Immature natural killer cell (primary cell): Measurements from ENCODE around the gene TBC1D2B. TPM values are rescaled to one million over a fixed set of nuclear protein-coding genes. Genes with fewer than 3 reads are reported as not detected.

Experiments used
- DNase-seq, 3 donors: peaks; one replicate each; pipeline ENCODE4 v3.0.0; 2022; ENCODE audit warnings: mixed read lengths in 1 of 3
- H3K27ac Mint-ChIP-seq, 6 donors: one replicate each; pipeline ENCODE4 v1.8.0; 2020; ENCODE audit warnings: mixed read lengths in 6 of 6, mild to moderate bottlenecking in 5 of 6, inconsistent platforms in 4 of 6, moderate library complexity in 3 of 6
- H3K27me3 Mint-ChIP-seq, 3 donors: one replicate each; pipeline ENCODE4 v1.8.0; 2020 to 2021; ENCODE audit warnings: low read depth in 3 of 3, mild to moderate bottlenecking in 3 of 3, mixed read lengths in 3 of 3, moderate library complexity in 3 of 3, inconsistent platforms in 1 of 3
- H3K36me3 Mint-ChIP-seq, 3 donors: one replicate each; pipeline ENCODE4 v1.8.0; 2020; ENCODE audit warnings: mixed read lengths in 3 of 3, inconsistent platforms in 2 of 3, mild to moderate bottlenecking in 2 of 3
- H3K4me1 Mint-ChIP-seq, 2 donors: one replicate each; pipeline ENCODE4 v1.8.0; 2020; ENCODE audit warnings: inconsistent platforms in 2 of 2, mild to moderate bottlenecking in 2 of 2, mixed read lengths in 2 of 2, moderate library complexity in 1 of 2
- H3K4me3 Mint-ChIP-seq, 5 donors: one replicate each; pipeline ENCODE4 v1.8.0; 2020; ENCODE audit warnings: mild to moderate bottlenecking in 5 of 5, mixed read lengths in 5 of 5, inconsistent platforms in 3 of 5, moderate library complexity in 3 of 5
- H3K9me3 Mint-ChIP-seq, 6 donors: one replicate each; pipeline ENCODE4 v1.8.0; 2020; ENCODE audit warnings: mild to moderate bottlenecking in 6 of 6, mixed read lengths in 6 of 6, inconsistent platforms in 4 of 6, moderate library complexity in 3 of 6
- polyA plus RNA-seq, 3 donors: library from polyadenylated mRNA; unstranded; fragments of 300-500 nt; fragmentation: Illumina TruSeq; gene quantifications; one replicate each; pipeline ENCODE4 v1.2.3, GENCODE V29; 2021

Gene TBC1D2B
- polyA plus RNA-seq, 3 donors from 2014 or later, result 3.5 to 10.2 (median 7.8) TPM

DNA sequence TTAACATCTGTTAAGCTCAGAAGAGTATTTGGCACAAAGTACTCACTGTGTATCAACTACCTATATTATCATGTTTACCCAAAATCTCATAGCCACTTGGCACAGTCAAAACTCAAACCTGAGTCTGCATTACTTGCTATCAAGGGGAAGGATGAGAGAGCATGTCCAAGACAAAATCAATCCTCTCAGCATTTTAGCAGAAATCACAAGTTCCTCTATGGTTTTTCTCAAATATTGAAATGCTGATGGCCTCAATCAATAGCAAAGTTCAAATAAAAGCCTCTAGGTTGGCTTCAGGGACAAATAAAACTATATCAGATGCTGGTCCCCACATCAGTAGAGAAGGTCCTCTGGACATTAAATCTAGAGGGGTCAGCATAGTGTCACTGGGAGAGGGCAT lies 14.3 kb downstream of the TBC1D2B start:
- Mint-ChIP-seq H3K4me1 (peaks cover 26 to 34% of the 10 kb centered on the region in 2 donors), H3K9me3 (no peaks in the 10 kb centered on the region), H3K27me3 (no peaks in the 10 kb centered on the region), H3K36me3 (no peaks in the 10 kb centered on the region), H3K4me3 (no peak overlapping the region), H3K27ac (peak overlapping the region in 5 of 6 donors; percentile 81 to 95 (median 94))
- DNase-seq, result no peak

DNA sequence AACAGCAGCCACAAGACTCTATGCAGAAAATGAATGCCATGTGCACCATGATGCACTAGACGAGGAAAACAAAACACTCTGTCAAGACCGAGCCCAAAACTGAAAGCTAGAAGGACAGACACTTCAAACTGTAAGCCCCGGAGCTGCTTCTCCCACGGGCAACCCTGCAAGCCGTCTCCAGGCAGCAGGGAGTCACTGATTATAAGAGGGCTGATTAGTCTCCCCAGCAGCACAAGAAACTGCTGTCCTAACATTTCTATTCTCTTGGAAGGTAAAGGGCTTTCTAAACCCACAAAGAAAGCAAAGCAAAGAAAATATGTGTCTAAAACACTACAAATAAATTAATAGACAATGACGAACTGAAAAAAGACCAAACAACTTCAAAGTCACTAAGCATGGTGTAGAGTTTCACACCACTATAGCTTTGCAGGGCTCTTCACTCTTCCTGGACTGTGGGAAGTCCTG lies 15.5 kb downstream of the TBC1D2B start:
- no peaks in the 10 kb centered on the region for H3K27me3 Mint-ChIP-seq
- H3K27ac Mint-ChIP-seq, result peak overlapping the region in 5 of 6 donors; percentile 93 to 96 (median 94)
- peak overlapping the region; percentile 74 to 90 (median 82) for H3K4me3 Mint-ChIP-seq
- no peaks in the 10 kb centered on the region for H3K36me3 Mint-ChIP-seq
- peaks cover 28 to 43% of the 10 kb centered on the region in 2 donors for H3K4me1 Mint-ChIP-seq
- peak; percentile 51 to 58 (median 56) for DNase-seq
- H3K9me3 Mint-ChIP-seq, result no peaks in the 10 kb centered on the region

DNA sequence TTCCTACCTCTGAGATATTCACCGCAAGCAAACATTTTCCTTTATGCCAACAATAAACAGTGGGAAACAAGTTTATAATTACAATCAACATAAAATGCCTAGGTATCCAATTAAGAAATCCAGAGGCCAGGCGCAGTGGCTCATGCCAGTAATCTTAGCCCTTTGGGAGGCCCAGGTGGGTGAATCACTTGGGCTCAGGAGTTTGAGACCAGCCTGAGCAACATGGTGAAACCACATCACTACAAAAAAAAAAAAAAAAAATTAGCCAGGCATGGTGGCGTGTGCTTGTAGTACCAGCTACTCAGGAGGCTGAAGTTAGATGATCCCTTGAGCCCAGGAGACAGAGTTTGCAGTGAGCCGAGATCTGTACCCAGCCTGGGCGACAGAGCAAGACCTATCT lies 17.3 kb downstream of the TBC1D2B start:
- Mint-ChIP-seq H3K27me3 (peaks cover 0 to 4% (median 0%) of the 10 kb centered on the region in 3 donors), H3K4me3 (no peak overlapping the region), H3K27ac (peak overlapping the region in 3 of 6 donors; percentile 7 to 37 (median 19)), H3K4me1 (peaks cover 46 to 61% of the 10 kb centered on the region in 2 donors), H3K9me3 (no peaks in the 10 kb centered on the region), H3K36me3 (no peaks in the 10 kb centered on the region)
- no peak for DNase-seq

DNA sequence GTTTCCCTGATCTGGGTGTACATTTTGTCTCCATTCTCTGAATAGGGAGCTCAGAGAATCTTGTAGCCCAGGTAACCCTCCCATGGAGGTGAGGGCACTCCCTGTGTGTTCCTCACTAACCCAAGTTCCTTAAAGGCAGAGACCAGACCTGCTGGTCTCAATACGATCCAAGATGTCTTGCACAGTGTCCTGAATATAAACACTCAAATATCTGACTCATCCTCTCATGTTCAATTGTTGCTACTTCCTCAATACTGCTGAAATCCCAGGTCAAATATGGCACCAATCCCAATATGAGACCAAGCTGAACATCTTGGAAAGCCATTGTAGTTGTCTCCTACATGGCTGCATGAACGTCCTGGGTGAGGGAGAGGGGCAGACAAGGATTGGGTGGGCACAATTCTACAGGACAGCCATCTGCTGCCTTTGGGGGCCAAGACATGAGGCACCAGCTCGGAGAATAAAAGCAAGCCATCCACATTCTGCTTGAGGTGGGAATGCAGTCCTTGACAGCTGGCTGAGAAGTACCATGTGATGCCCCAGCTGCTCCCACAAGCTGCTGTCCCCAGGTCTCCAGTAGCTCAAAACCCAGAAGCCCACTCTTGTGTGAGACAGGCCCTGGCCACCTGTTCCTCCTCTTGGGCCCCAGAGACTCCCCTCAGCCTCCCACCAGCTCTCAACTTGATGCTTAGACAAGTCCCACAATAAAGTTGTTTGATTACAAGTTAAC lies 18.2 kb downstream of the TBC1D2B start:
- Mint-ChIP-seq H3K9me3 (no peaks in the 10 kb centered on the region), H3K27ac (peak overlapping the region; percentile 2 to 67 (median 30)), H3K36me3 (no peaks in the 10 kb centered on the region), H3K4me3 (no peak overlapping the region), H3K4me1 (peaks cover 55 to 70% of the 10 kb centered on the region in 2 donors), H3K27me3 (peaks cover 0 to 4% (median 0%) of the 10 kb centered on the region in 3 donors)
- DNase-seq, result no peak

DNA sequence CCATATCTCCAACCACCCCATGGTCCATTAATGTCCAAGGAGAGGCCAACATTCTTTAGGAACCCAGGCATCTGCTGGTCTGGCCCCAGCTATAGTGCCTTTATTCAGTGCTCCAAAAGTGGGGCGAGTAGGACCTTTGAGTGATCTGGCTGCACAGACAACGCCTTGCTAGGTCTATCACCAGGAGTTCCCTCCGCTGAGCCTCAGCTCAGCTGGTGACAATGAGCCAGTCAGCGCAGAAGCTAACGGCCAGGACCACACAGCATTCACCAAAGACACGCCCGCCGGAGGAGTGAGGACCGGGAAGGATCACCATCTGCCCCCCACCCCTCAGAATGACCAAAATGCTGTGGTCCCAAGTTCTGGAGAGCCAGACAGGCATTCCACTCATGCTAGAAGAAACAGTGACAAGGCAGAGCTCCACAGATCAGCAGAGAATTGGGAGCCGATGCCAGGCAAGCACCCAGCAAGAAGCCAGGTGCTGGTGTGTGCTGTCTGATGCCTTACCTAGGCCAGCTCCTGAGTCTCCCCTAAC lies 19.0 kb downstream of the TBC1D2B start:
- DNase-seq, result no peak
- Mint-ChIP-seq H3K9me3 (no peaks in the 10 kb centered on the region), H3K4me1 (peaks cover 60 to 78% of the 10 kb centered on the region in 2 donors), H3K4me3 (no peak overlapping the region), H3K36me3 (no peaks in the 10 kb centered on the region), H3K27me3 (peaks cover 0 to 4% (median 0%) of the 10 kb centered on the region in 3 donors), H3K27ac (peak overlapping the region in 4 of 6 donors; percentile 19 to 67 (median 36))

DNA sequence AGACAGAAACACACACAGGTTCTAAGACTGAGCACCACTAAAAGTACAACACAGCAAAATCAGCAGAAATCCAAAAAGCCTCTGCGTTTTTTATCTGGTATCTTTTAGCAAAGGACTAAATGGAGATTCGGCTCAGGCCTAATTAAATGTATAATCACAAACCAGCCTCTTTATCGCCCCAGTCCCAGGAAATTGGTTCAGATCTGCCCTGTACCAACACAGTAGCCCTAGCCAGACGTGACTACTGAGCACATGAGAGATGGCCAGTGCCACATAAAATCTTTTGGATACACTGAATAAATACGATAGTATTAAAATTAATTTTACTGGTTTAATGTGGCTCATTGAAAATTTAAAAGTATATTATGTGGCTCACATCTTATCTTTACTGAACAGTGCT lies 19.7 kb downstream of the TBC1D2B start:
- H3K36me3 Mint-ChIP-seq, result peaks cover 0 to 4% (median 0%) of the 10 kb centered on the region in 3 donors
- H3K9me3 Mint-ChIP-seq, result no peaks in the 10 kb centered on the region
- no peak overlapping the region for H3K4me3 Mint-ChIP-seq
- H3K27ac Mint-ChIP-seq, result peak overlapping the region in 3 of 6 donors; percentile 29 to 46 (median 40)
- H3K27me3 Mint-ChIP-seq, result peaks cover 0 to 4% (median 0%) of the 10 kb centered on the region in 3 donors
- DNase-seq, result no peak
- H3K4me1 Mint-ChIP-seq, result peaks cover 55 to 78% of the 10 kb centered on the region in 2 donors

DNA sequence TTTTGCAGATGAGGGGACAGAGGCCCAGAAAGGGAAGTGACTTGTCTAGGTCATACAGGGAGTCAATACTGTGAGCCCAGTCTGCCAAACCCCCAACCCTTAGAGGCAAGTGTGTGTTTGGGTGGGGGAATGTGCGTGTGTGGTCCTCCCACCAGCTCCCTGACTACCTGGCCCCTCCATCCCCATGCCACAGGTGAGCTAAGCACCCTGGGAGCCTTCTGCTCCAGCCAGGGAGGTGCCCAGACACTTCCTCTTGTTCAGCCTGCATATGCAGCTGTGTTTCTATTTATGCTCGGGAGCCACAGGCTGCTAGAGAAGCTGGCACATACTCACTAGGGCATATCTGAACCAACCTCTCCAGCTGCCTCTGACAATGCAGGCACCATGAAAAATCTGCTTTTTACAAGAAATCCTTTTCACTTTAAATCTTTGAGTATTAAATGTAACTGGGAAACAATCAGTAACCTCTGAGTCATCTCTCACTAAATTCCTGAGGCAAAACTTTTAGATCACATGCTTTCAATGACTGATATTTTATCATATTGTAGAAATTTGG lies 20.7 kb downstream of the TBC1D2B start:
- no peak for DNase-seq
- Mint-ChIP-seq H3K9me3 (no peaks in the 10 kb centered on the region), H3K4me1 (peaks cover 56 to 78% of the 10 kb centered on the region in 2 donors), H3K27me3 (peaks cover 0 to 4% (median 0%) of the 10 kb centered on the region in 3 donors), H3K4me3 (peak overlapping the region in 2 of 5 donors; percentile 11 to 77), H3K27ac (peak overlapping the region; percentile 67 to 99 (median 84)), H3K36me3 (peaks cover 0 to 7% (median 3%) of the 10 kb centered on the region in 3 donors)

DNA sequence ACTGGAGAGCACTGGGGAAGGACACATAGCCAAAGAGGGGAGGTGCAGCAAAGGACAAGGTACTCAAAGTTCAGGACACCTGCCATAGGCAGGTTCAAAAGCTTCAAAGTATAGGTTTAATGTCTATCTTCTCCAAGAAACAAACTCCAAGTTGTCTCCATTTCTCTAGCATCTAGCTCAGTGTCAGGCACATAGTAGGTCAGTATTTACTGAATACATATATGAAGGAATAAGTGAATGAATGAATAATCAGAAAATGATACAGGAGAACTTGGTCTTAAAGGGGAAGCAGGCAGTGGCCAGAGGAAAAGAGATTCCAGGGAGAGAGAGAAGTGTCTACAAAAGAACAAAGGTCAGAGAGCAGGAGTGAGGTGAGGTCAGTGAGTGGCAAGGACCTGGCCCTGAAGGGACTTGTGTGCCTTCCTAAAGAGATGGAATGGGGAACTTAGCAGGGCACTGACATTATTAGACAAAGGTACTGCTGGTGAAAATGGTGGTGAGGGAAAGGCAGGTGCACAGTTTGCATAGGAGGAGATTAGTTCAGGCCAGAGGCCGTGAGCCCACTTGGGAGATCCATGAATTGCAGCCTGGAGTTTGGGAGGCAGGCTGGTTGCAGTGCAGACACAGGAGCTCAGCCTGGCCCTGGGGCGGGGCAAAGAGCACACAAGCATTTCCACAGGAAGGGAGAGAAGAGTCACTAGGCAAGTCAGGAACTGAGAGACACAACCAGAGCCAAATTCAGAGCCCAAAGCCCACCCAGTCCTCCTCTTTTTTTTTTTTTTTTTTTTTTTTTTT lies 21.4 kb downstream of the TBC1D2B start:
- H3K4me3 Mint-ChIP-seq, result peak overlapping the region; percentile 15 to 77 (median 65)
- DNase-seq, result no peak
- H3K4me1 Mint-ChIP-seq, result peaks cover 61 to 81% of the 10 kb centered on the region in 2 donors
- peak overlapping the region; percentile 84 to 99 (median 90) for H3K27ac Mint-ChIP-seq
- no peaks in the 10 kb centered on the region for H3K9me3 Mint-ChIP-seq
- peaks cover 0 to 7% (median 3%) of the 10 kb centered on the region in 3 donors for H3K36me3 Mint-ChIP-seq
- H3K27me3 Mint-ChIP-seq, result peaks cover 0 to 4% (median 0%) of the 10 kb centered on the region in 3 donors

DNA sequence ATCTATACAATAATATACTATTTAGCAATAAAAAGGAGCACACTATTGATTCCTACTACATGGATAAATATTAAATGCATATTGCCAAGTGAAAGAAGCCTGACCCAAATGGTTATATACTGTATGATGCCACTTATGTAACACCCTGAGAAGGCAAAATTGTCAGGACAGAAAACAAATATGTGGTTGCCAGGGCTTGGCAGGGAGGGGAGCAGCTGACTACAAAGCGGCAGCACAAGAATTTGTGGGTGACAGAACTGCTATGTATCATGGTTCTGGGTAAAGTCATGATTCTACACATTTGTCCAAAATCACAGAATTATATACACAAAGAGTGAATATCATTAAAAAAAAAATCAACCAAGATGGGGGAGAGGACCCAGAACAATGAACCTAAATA lies 22.5 kb downstream of the TBC1D2B start:
- H3K36me3 Mint-ChIP-seq, result peaks cover 0 to 7% (median 3%) of the 10 kb centered on the region in 3 donors
- peak overlapping the region; percentile 79 to 99 (median 90) for H3K27ac Mint-ChIP-seq
- H3K9me3 Mint-ChIP-seq, result no peaks in the 10 kb centered on the region
- peaks cover 73 to 92% of the 10 kb centered on the region in 2 donors for H3K4me1 Mint-ChIP-seq
- peak; percentile 57 to 72 (median 59) for DNase-seq
- peaks cover 0 to 9% (median 0%) of the 10 kb centered on the region in 3 donors for H3K27me3 Mint-ChIP-seq
- peak overlapping the region; percentile 23 to 77 (median 67) for H3K4me3 Mint-ChIP-seq

DNA sequence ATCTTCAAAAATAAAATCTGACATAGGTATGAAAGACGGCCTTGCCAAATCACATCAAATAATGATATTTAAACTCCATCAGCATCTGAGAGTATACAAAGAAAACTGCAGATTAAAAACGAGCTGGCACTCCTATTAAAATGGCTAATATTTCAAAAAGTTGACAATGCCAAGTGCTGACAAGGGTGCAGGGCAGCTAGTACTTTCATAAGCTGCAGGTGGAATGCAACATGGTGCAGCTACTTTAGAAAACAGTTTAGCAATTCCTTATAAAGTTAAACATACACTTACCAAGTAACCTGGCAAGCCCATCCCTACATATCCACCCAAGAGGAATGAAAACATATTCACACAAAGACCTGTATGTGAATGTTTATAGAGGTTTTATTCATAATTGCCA lies 23.0 kb downstream of the TBC1D2B start:
- H3K27me3 Mint-ChIP-seq, result peaks cover 0 to 13% (median 0%) of the 10 kb centered on the region in 3 donors
- H3K4me3 Mint-ChIP-seq, result peak overlapping the region in 2 of 5 donors; percentile 55 to 77
- H3K9me3 Mint-ChIP-seq, result no peaks in the 10 kb centered on the region
- H3K4me1 Mint-ChIP-seq, result peaks cover 77 to 97% of the 10 kb centered on the region in 2 donors
- H3K36me3 Mint-ChIP-seq, result peaks cover 0 to 7% (median 3%) of the 10 kb centered on the region in 3 donors
- H3K27ac Mint-ChIP-seq, result peak overlapping the region in 5 of 6 donors; percentile 84 to 99 (median 90)
- DNase-seq, result no peak

DNA sequence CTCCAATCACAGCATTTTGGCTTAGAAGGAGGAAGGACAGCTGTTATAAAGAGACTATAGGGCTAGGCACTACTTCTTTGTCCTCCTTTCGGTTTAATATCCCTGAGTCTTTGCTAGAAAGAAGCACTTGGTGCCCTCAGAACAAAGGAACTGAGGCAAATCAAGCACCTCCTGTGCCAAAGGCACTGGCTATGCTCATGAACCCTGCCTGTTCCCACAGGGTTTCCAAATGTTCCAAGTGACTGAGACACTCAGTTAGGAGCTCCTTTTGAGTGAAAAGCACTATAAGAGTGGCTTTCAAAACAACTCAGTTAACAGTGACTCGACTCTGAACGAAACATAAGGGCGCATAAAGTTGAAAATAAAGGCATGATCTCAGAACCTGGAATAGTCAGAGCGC lies 25.0 kb downstream of the TBC1D2B start:
- DNase-seq, result no peak
- Mint-ChIP-seq H3K27ac (peak overlapping the region; percentile 96 to 99 (median 96)), H3K9me3 (no peaks in the 10 kb centered on the region), H3K27me3 (peaks cover 0 to 14% (median 2%) of the 10 kb centered on the region in 3 donors), H3K4me1 (peaks cover 88 to 98% of the 10 kb centered on the region in 2 donors), H3K36me3 (peaks cover 0 to 7% (median 3%) of the 10 kb centered on the region in 3 donors), H3K4me3 (peak overlapping the region in 2 of 5 donors; percentile 19 to 79)

DNA sequence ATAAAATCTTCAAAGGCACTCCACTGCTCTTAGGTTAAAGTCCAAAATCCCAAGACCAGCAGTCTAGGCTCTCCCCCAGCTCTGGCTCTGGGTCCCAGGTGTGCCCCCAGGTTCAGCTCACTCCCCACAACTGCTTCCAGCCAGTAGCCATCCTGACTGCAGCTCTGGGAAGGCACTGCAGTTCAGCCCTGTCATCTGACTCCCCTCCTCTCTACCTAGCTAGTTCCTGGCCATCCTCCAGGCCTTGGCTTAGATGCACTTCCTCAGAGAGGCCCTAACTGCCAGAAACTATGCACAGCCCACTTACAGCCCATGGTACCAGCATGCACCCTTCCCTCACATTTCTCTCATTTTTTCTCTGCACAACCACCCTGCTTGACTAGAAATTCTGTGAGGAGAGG lies 25.5 kb downstream of the TBC1D2B start:
- DNase-seq, result no peak
- Mint-ChIP-seq H3K9me3 (no peaks in the 10 kb centered on the region), H3K4me3 (peak overlapping the region; percentile 5 to 82 (median 77)), H3K36me3 (peaks cover 0 to 7% (median 3%) of the 10 kb centered on the region in 3 donors), H3K4me1 (peaks cover 92 to 100% of the 10 kb centered on the region in 2 donors), H3K27ac (peak overlapping the region; percentile 96 to 99 (median 96)), H3K27me3 (peaks cover 3 to 15% (median 4%) of the 10 kb centered on the region in 3 donors)

DNA sequence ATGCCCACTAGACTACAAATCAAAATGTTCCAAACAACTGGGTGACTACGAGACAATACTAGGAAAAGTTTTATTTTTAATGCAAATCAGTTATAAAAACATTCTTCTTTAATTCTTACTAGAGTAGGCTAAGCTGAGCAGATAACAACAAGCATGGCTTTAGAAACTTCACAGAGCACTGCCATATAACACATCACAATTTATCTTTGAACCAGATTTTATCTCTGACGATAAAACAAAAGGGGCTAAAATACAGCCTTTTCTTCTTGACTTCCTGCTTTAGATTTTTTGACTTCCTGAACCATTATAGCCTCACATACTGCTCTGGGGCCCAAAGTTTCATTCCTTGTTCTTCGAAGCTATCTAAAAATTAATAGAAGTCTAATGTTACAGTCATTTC lies 25.9 kb downstream of the TBC1D2B start:
- H3K27ac Mint-ChIP-seq, result peak overlapping the region; percentile 96 to 99 (median 96)
- H3K4me3 Mint-ChIP-seq, result peak overlapping the region; percentile 5 to 82 (median 77)
- DNase-seq, result no peak
- H3K27me3 Mint-ChIP-seq, result peaks cover 4 to 19% (median 8%) of the 10 kb centered on the region in 3 donors
- peaks cover 0 to 7% (median 3%) of the 10 kb centered on the region in 3 donors for H3K36me3 Mint-ChIP-seq
- no peaks in the 10 kb centered on the region for H3K9me3 Mint-ChIP-seq
- H3K4me1 Mint-ChIP-seq, result peaks cover 92 to 100% of the 10 kb centered on the region in 2 donors
